HepG2 (cell line): Measurements from ENCODE around the gene EPS8L3. TPM values are rescaled to one million over a fixed set of nuclear protein-coding genes. Genes with fewer than 3 reads are reported as not detected.

ENCODE experiments used
- AKNA ChIP-seq: sonication (generic); formaldehyde crosslinking; IDR thresholded peaks from 2 replicates; pipeline ENCODE4 v1.4.0; 2020; ENCODE audit warnings: missing genetic modification reagents, borderline replicate concordance
- ARHGAP35 ChIP-seq: sonication (generic); formaldehyde crosslinking; IDR thresholded peaks from 2 replicates; pipeline ENCODE4 v1.9.0; 2022; ENCODE audit warnings: mild to moderate bottlenecking, inconsistent platforms, moderate library complexity, missing genetic modification reagents, borderline replicate concordance
- CBFB ChIP-seq: sonication (generic); formaldehyde crosslinking; IDR thresholded peaks from 2 replicates; pipeline ENCODE4 v1.4.0; 2020; ENCODE audit warnings: missing genetic modification reagents
- CEBPG ChIP-seq: IDR thresholded peaks from 2 replicates; pipeline ENCODE4 v1.6.1; 2016
- DPF2 ChIP-seq: sonication (generic); formaldehyde crosslinking; IDR thresholded peaks from 2 replicates; pipeline ENCODE4 v1.4.0; 2020; ENCODE audit warnings: mild to moderate bottlenecking, low read depth, missing genetic modification reagents, borderline replicate concordance
- ELK4 ChIP-seq: sonication (generic); formaldehyde crosslinking; IDR thresholded peaks from 2 replicates; pipeline ENCODE4 v1.9.0; 2021; ENCODE audit warnings: missing genetic modification reagents, borderline replicate concordance
- GTF2F1 ChIP-seq: fragments of 150-350 bp; IDR thresholded peaks from 2 replicates; pipeline ENCODE4 v1.6.1; 2014; ENCODE audit warnings: low read length
- NR2F6 ChIP-seq, 2 experiments: IDR thresholded peaks; 2 replicates each; pipeline ENCODE4 v1.6.1; 2016; ENCODE audit warnings: antibody characterized with exemption in 1 of 2, mild to moderate bottlenecking in 1 of 2
- RARA ChIP-seq: IDR thresholded peaks from 2 replicates; pipeline ENCODE4 v1.6.1; 2016; ENCODE audit warnings: missing genetic modification reagents, missing compliant biosample characterization
- SIX4 ChIP-seq: sonication (generic); formaldehyde crosslinking; IDR thresholded peaks from 2 replicates; pipeline ENCODE4 v1.4.0; 2020; ENCODE audit warnings: missing genetic modification reagents
- SP1 ChIP-seq, 2 experiments: fragments of 450-650 bp in 1 of 2; sonication (generic) in 1 of 2; formaldehyde crosslinking in 1 of 2; IDR thresholded peaks; 2 replicates each; pipeline versions ENCODE4 v1.4.0 to v1.6.1; 2016 to 2020; ENCODE audit warnings: missing genetic modification reagents in 1 of 2
- ZBTB44 ChIP-seq: sonication (generic); formaldehyde crosslinking; IDR thresholded peaks from 2 replicates; pipeline ENCODE4 v1.4.0; 2020; ENCODE audit warnings: missing genetic modification reagents
- ZFP1 ChIP-seq: IDR thresholded peaks from 2 replicates; pipeline ENCODE4 v1.6.1; 2016
- ZNF256 ChIP-seq: sonication (generic); formaldehyde crosslinking; conservative IDR thresholded peaks from 2 replicates; pipeline ENCODE4 v1.4.0; 2020; ENCODE audit warnings: missing genetic modification reagents
- ZNF333 ChIP-seq: sonication (generic); formaldehyde crosslinking; IDR thresholded peaks from 2 replicates; pipeline ENCODE4 v1.4.0; 2020; ENCODE audit warnings: mild to moderate bottlenecking, missing genetic modification reagents, borderline replicate concordance
- ZNF556 ChIP-seq: sonication (generic); formaldehyde crosslinking; IDR thresholded peaks from 2 replicates; pipeline ENCODE4 v1.4.0; 2020; ENCODE audit warnings: mild to moderate bottlenecking, missing genetic modification reagents, borderline replicate concordance
- ZNF615 ChIP-seq: sonication (generic); formaldehyde crosslinking; IDR thresholded peaks from 2 replicates; pipeline ENCODE4 v1.5.0; 2020; ENCODE audit warnings: mild to moderate bottlenecking, missing genetic modification reagents, borderline replicate concordance
- ZNF788 ChIP-seq: sonication (generic); formaldehyde crosslinking; IDR thresholded peaks from 2 replicates; pipeline ENCODE4 v1.5.0; 2020; ENCODE audit warnings: mild to moderate bottlenecking, missing genetic modification reagents, borderline replicate concordance
- ZNF790 ChIP-seq: sonication (generic); formaldehyde crosslinking; IDR thresholded peaks from 2 replicates; pipeline ENCODE4 v1.8.0; 2022; ENCODE audit warnings: missing genetic modification reagents, mild to moderate bottlenecking, borderline replicate concordance
- polyA plus RNA-seq, 8 experiments: library from polyadenylated mRNA; depleted of rRNA in 3 of 8; stranded (reverse) in 7 of 8; unstranded in 1 of 8; fragments of >200 nt; fragmentation: Illumina TruSeq in 4 of 8; extraction: Trizol in 4 of 8; gene quantifications; 2 replicates each; pipeline versions ENCODE4 v1.2.1 to v1.2.3, GENCODE V29; 2011 to 2016; ENCODE audit warnings: low read depth in 4 of 8, missing spikeins in 1 of 8, mixed read lengths in 1 of 8; ENCODE audit not compliant: insufficient read depth in 1 of 8
- total RNA-seq, 5 experiments: library from RNA; depleted of rRNA; stranded (reverse); fragments of >200 nt; fragmentation: Illumina TruSeq; extraction: Trizol; gene quantifications; 2 replicates each; pipeline ENCODE4 v1.2.3, GENCODE V29; 2016; ENCODE audit warnings: low read depth in 1 of 5
- TF ChIP-seq, protein P1 (sequence below): IDR thresholded peaks from 2 replicates; pipeline ENCODE4 v1.6.1; 2016; ENCODE audit warnings: low read depth, control low read depth
- TF ChIP-seq, protein P2 (sequence below): sonication (generic); formaldehyde crosslinking; IDR thresholded peaks from 2 replicates; pipeline ENCODE4 v1.5.1; 2020; ENCODE audit warnings: mild to moderate bottlenecking, missing genetic modification reagents, moderate library complexity

EPS8L3 gene
- total and polyA plus RNA-seq, 2 of the 13 experiments (the other 11 are each of a cell fraction or from before 2014, with no cell fraction given): 18.2 to 106 TPM

- TF ChIP-seq, protein P1, sequence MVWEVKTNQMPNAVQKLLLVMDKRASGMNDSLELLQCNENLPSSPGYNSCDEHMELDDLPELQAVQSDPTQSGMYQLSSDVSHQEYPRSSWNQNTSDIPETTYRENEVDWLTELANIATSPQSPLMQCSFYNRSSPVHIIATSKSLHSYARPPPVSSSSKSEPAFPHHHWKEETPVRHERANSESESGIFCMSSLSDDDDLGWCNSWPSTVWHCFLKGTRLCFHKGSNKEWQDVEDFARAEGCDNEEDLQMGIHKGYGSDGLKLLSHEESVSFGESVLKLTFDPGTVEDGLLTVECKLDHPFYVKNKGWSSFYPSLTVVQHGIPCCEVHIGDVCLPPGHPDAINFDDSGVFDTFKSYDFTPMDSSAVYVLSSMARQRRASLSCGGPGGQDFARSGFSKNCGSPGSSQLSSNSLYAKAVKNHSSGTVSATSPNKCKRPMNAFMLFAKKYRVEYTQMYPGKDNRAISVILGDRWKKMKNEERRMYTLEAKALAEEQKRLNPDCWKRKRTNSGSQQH: no peak
- 0 out of 2 replicates have a peak, but pooled peaks have one; percentile 24 for TF ChIP-seq RARA (CRISPR knock-in tag)
- TF ChIP-seq SIX4 (CRISPR knock-in tag): no peak
- TF ChIP-seq, protein P2, sequence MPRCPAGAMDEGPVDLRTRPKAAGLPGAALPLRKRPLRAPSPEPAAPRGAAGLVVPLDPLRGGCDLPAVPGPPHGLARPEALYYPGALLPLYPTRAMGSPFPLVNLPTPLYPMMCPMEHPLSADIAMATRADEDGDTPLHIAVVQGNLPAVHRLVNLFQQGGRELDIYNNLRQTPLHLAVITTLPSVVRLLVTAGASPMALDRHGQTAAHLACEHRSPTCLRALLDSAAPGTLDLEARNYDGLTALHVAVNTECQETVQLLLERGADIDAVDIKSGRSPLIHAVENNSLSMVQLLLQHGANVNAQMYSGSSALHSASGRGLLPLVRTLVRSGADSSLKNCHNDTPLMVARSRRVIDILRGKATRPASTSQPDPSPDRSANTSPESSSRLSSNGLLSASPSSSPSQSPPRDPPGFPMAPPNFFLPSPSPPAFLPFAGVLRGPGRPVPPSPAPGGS (CRISPR knock-in tag): no peak
- no peak for TF ChIP-seq ZNF333 (CRISPR knock-in tag)
- no peak for TF ChIP-seq CBFB (CRISPR knock-in tag)
- no peak for TF ChIP-seq ZNF615 (CRISPR knock-in tag)
- no peak for TF ChIP-seq ZNF790 (CRISPR knock-in tag)
- 0 out of 2 replicates have a peak, but pooled peaks have one; percentile 27 for TF ChIP-seq NR2F6 (IDR thresholded peaks at IDR 0.05)
- peak; percentile 38; the same call in 1 of the 2 replicates for TF ChIP-seq NR2F6 (CRISPR knock-in tag; IDR thresholded peaks at IDR 0.05)
- no peak for TF ChIP-seq ZNF256 (CRISPR knock-in tag)
- TF ChIP-seq ZNF788: no peak
- TF ChIP-seq AKNA (CRISPR knock-in tag): no peak
- no peak for TF ChIP-seq GTF2F1
- TF ChIP-seq ZNF556 (CRISPR knock-in tag): no peak
- no peak for TF ChIP-seq ELK4 (CRISPR knock-in tag)
- TF ChIP-seq ZFP1 (CRISPR knock-in tag): 0 out of 2 replicates have a peak, but pooled peaks have one; percentile 43
- no peak for TF ChIP-seq ARHGAP35
- 0 out of 2 replicates have a peak, but pooled peaks have one; percentile 55 for TF ChIP-seq CEBPG (CRISPR knock-in tag)
- no peak for TF ChIP-seq DPF2 (CRISPR knock-in tag)
- TF ChIP-seq SP1 (IDR thresholded peaks at IDR 0.05): no peak
- TF ChIP-seq SP1 (CRISPR knock-in tag; IDR thresholded peaks at IDR 0.05): no peak
- no peak for TF ChIP-seq ZBTB44 (CRISPR knock-in tag)
Measured at GRCh38 chr1:109793089-109793485, 29.4 kb upstream of the EPS8L3 start (continued).
